B cell (primary cell): Measurements from ENCODE around the gene PDZD4. TPM values are rescaled to one million over a fixed set of nuclear protein-coding genes. Genes with fewer than 3 reads are reported as not detected.

Experiments used
- ATAC-seq: fragments of 200-7000 bp; cut with Tn5 transposase; one replicate; pipeline ENCODE4 v1.10.0; 2021; ENCODE audit warnings: low read depth, mild to moderate bottlenecking, moderate number of reproducible peaks, moderate library complexity
- CTCF ChIA-PET: fragments of 350-600 bp; sonication (Branson Sonifier 250); formaldehyde crosslinking; loops from one replicate; lab custom pipeline; 2021; ENCODE audit warnings: antibody characterized with exemption, inconsistent platforms; lab: Charles Lee
- POLR2A ChIA-PET: fragments of 350-600 bp; sonication (Branson Sonifier 250); formaldehyde crosslinking; loops from one replicate; lab custom pipeline; 2021; ENCODE audit warnings: antibody characterized with exemption; lab: Charles Lee
- DNase-seq: peaks from one replicate; pipeline ENCODE4 v3.0.0; 2013
- H2AFZ ChIP-seq: 2 replicates; pipeline ENCODE4 v1.6.1; 2012; ENCODE audit warnings: mild to moderate bottlenecking, low read depth, low read length; ENCODE audit not compliant: insufficient read depth, poor library complexity, severe bottlenecking
- H3K27ac ChIP-seq, 2 donors: 1 replicate in 1 of 2; 2 replicates in 1 of 2; pipeline ENCODE4 v1.5.1; 2012 to 2013; ENCODE audit warnings: low read length in 2 of 2, mild to moderate bottlenecking in 2 of 2, moderate library complexity in 1 of 2
- H3K27me3 ChIP-seq, 4 experiments: fragments of 200-600 bp in 1 of 4; sonication (generic) in 1 of 4; replicated peaks in 1 of 4; 1 replicate in 2 of 4; 2 replicates in 2 of 4; pipeline versions ENCODE4 v1.6.1 to v1.7.0; 2013 to 2016; ENCODE audit warnings: low read length in 3 of 4, mild to moderate bottlenecking in 2 of 4, mixed read lengths in 1 of 4, moderate library complexity in 1 of 4; ENCODE audit not compliant: insufficient read depth in 4 of 4, control insufficient read depth in 3 of 4; ENCODE audit errors: control extremely low read depth in 1 of 4
- H3K36me3 ChIP-seq, 2 experiments: replicated peaks in 1 of 2; 1 replicate in 1 of 2; 2 replicates in 1 of 2; pipeline versions ENCODE4 v1.6.1 to v1.7.1; 2013; ENCODE audit warnings: low read length in 1 of 2; ENCODE audit not compliant: insufficient read depth in 2 of 2, control insufficient read depth in 1 of 2; ENCODE audit errors: control extremely low read depth in 1 of 2, extremely low read depth in 1 of 2
- H3K4me1 ChIP-seq, 2 donors: fragments of 200-600 bp in 1 of 2; sonication (generic) in 1 of 2; 1 replicate in 1 of 2; 2 replicates in 1 of 2; pipeline versions ENCODE4 v1.5.1 to v1.6.1; 2013 to 2017; ENCODE audit warnings: low read length in 2 of 2; ENCODE audit not compliant: control insufficient read depth in 2 of 2, insufficient read depth in 2 of 2
- H3K4me2 ChIP-seq: replicated peaks from 2 replicates; pipeline ENCODE3; 2012; ENCODE audit warnings: mild to moderate bottlenecking, low read depth, low read length; ENCODE audit not compliant: poor library complexity, severe bottlenecking
- H3K4me3 ChIP-seq, 5 experiments: fragments of 200-600 bp in 1 of 5; sonication (generic) in 1 of 5; 1 replicate in 3 of 5; 2 replicates in 2 of 5; pipeline versions ENCODE4 v1.5.1 to v1.7.0; 2011 to 2016; ENCODE audit warnings: low read length in 4 of 5, mild to moderate bottlenecking in 4 of 5, low read depth in 2 of 5, control low read depth in 1 of 5, moderate library complexity in 1 of 5; ENCODE audit not compliant: insufficient read depth in 1 of 5; ENCODE audit errors: control extremely low read depth in 1 of 5, extremely low read depth in 1 of 5
- H3K79me2 ChIP-seq: fragments of 200-600 bp; sonication (generic); one replicate; pipeline ENCODE4 v1.6.0; 2016; ENCODE audit warnings: low read length; ENCODE audit not compliant: control insufficient read depth, insufficient read depth
- H3K9ac ChIP-seq: fragments of 200-600 bp; sonication (generic); 2 replicates; pipeline ENCODE4 v1.6.1; 2017; ENCODE audit warnings: mild to moderate bottlenecking, low read length, moderate library complexity
- H3K9me3 ChIP-seq, 3 donors: one replicate each; pipeline versions ENCODE4 v1.6.1 to v1.7.1; 2013; ENCODE audit warnings: low read length in 2 of 3; ENCODE audit not compliant: control insufficient read depth in 2 of 3, insufficient read depth in 1 of 3; ENCODE audit errors: control extremely low read depth in 1 of 3
- H4K20me1 ChIP-seq: 2 replicates; pipeline ENCODE4 v1.6.0; 2012; ENCODE audit warnings: mild to moderate bottlenecking, low read length; ENCODE audit not compliant: insufficient read depth, control insufficient read depth, poor library complexity, severe bottlenecking
- H3K27ac Mint-ChIP-seq: one replicate; pipeline ENCODE4 v1.8.0; 2021; ENCODE audit warnings: mixed read lengths
- H3K27me3 Mint-ChIP-seq: one replicate; pipeline ENCODE4 v1.8.0; 2021; ENCODE audit warnings: mixed read lengths
- H3K4me1 Mint-ChIP-seq: one replicate; pipeline ENCODE4 v1.8.0; 2021; ENCODE audit warnings: mixed read lengths
- H3K4me3 Mint-ChIP-seq: one replicate; pipeline ENCODE4 v1.8.0; 2021; ENCODE audit warnings: mixed read lengths
- H3K9me3 Mint-ChIP-seq: one replicate; pipeline ENCODE4 v1.8.0; 2022; ENCODE audit warnings: mixed read lengths; ENCODE audit not compliant: insufficient read depth
- EZH2 ChIP-seq: IDR thresholded peaks from 2 replicates; pipeline ENCODE4 v1.6.1; 2012; ENCODE audit warnings: borderline replicate concordance, low read depth, mild to moderate bottlenecking, moderate library complexity, low read length; ENCODE audit not compliant: insufficient read depth, poor library complexity, severe bottlenecking
- WGBS: methylation state at CpG from one replicate; pipeline ENCODE4 v1.1.5; 2013; ENCODE audit warnings: missing lambda C conversion rate; ENCODE audit not compliant: insufficient coverage; 5-methylcytosine and 5-hydroxymethylcytosine counted together
- intact Hi-C: fragments of 100-400 bp; cut with micrococcal nuclease; formaldehyde crosslinking; loops from one replicate; pipeline ENCODE4 v1.10.0; 2022
- polyA plus RNA-seq: library from polyadenylated mRNA; depleted of rRNA; stranded (reverse); fragments of >200 nt; gene quantifications from 2 replicates; pipeline ENCODE4 v1.2.3, GENCODE V29; 2012
- total RNA-seq, 2 donors: library from RNA; stranded (reverse); fragments of 120-200 nt in 1 of 2; gene quantifications; 1 replicate in 1 of 2; 2 replicates in 1 of 2; pipeline versions ENCODE4 v1.2.3 to v1.2.4, GENCODE V29; 2013 to 2022
- TF ChIP-seq, protein P1 (sequence below): fragments of 200-600 bp; IDR thresholded peaks from one replicate; pipeline ENCODE4 v1.8.0; 2022; ENCODE audit warnings: antibody characterized with exemption, mild to moderate bottlenecking

The PDZD4 gene
- total and polyA plus RNA-seq, 2 donors (not counting 1 experiment from before 2014, with no cell fraction given): 0.36 TPM; not detected in 1

DNA sequence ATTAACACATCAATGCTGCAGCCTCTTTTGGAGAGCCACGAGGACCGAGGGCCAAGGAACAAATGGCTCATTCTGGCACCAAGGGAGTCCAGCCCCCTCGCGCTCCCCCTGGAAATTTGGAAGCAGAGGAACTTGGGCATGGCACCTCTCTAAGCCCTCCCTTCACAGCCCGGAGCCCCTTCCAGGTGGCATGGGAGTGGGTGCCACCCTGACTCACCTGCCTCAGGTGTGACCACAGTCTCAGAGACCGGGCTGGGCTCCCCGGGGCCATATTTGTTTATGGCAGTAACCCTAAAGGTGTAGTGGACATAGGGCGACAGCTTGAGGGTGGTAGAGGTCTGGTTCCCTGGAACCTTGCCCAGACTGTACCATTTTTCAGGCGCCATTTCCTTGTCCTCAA, 36.8 kb upstream of the PDZD4 start:
- Histone ChIP-seq H3K4me3 (no peak overlapping the region), H3K9ac (no peak overlapping the region), H3K4me1 (no peaks in the 10 kb centered on the region), H3K79me2 (no peaks in the 10 kb centered on the region), H2AFZ (no peak overlapping the region), H3K36me3 (no peaks in the 10 kb centered on the region), H3K27me3 (no peaks in the 10 kb centered on the region), H3K4me2 (no peak overlapping the region), H3K27ac (no peak overlapping the region), H4K20me1 (no peaks in the 10 kb centered on the region), H3K9me3 (no peaks in the 10 kb centered on the region)
- ChIA-PET CTCF (no interaction called here), POLR2A (no interaction called here)
- Mint-ChIP-seq H3K4me3 (no peak overlapping the region), H3K27me3 (no peaks in the 10 kb centered on the region), H3K9me3 (no peaks in the 10 kb centered on the region), H3K4me1 (no peaks in the 10 kb centered on the region), H3K27ac (no peak overlapping the region)
- intact Hi-C loops: no loop called here
- no peak for ATAC-seq
- WGBS: 88% methylated on average over 3 of the region's 9 CpGs
- DNase-seq: no peak
- TF ChIP-seq, protein P1, sequence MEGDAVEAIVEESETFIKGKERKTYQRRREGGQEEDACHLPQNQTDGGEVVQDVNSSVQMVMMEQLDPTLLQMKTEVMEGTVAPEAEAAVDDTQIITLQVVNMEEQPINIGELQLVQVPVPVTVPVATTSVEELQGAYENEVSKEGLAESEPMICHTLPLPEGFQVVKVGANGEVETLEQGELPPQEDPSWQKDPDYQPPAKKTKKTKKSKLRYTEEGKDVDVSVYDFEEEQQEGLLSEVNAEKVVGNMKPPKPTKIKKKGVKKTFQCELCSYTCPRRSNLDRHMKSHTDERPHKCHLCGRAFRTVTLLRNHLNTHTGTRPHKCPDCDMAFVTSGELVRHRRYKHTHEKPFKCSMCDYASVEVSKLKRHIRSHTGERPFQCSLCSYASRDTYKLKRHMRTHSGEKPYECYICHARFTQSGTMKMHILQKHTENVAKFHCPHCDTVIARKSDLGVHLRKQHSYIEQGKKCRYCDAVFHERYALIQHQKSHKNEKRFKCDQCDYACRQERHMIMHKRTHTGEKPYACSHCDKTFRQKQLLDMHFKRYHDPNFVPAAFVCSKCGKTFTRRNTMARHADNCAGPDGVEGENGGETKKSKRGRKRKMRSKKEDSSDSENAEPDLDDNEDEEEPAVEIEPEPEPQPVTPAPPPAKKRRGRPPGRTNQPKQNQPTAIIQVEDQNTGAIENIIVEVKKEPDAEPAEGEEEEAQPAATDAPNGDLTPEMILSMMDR: no peak
- no peak for TF ChIP-seq EZH2

DNA sequence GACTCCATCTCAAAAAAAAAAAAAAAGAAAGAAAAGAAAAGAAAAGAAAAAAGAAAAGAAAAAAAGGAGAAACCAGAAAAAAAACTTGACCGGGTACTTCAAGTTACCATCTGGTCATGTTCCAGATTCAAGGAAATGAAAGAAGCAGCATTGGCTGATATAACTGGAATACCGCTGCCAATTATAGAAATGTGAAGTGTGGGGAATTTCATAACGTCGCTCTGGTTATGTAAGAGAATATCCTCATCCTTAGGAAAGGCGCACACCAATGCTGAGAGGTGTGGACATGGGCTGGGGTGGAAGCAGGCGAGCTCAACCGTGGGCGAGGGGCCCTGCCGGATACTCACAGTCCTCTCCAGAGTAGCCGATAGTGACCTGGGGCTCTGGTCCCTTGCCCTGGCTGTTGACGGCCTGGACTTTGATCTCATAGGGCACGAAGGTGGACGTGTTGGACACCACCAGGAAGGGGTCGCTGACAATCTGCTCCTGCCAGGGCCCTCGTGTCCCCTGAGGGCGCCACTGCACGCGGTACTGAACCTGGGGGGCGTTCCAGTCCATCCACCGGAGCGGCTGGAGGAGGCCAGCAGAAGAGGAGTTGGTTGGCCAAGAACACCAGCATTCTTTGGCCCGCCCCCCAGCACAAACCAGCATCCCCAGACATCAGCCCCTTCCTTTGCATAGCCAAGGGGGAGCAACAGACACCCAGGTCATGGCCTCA, 36.1 kb upstream of the PDZD4 start:
- no peak overlapping the region for H3K4me3 ChIP-seq
- H3K27me3 ChIP-seq: no peaks in the 10 kb centered on the region
- Mint-ChIP-seq H3K4me3 (no peak overlapping the region), H3K4me1 (no peaks in the 10 kb centered on the region), H3K9me3 (no peaks in the 10 kb centered on the region), H3K27ac (no peak overlapping the region), H3K27me3 (no peaks in the 10 kb centered on the region)
- no peaks in the 10 kb centered on the region for H4K20me1 ChIP-seq
- no peak for ATAC-seq
- no peaks in the 10 kb centered on the region for H3K4me1 ChIP-seq
- TF ChIP-seq, protein P1: no peak
- TF ChIP-seq EZH2: no peak
- H3K4me2 ChIP-seq: no peak overlapping the region
- H3K36me3 ChIP-seq: no peaks in the 10 kb centered on the region
- no peak overlapping the region for H3K27ac ChIP-seq
- no peaks in the 10 kb centered on the region for H3K9me3 ChIP-seq
- no peak overlapping the region for H3K9ac ChIP-seq
- CTCF ChIA-PET: no interaction called here
- no peak overlapping the region for H2AFZ ChIP-seq
- intact Hi-C loops: no loop called here
- POLR2A ChIA-PET: interaction anchor here (0.7 kb wide), 1 partner anchor 662 kb away, joined by 4 read pairs; no protein-coding TSS in a partner anchor
- no peaks in the 10 kb centered on the region for H3K79me2 ChIP-seq
- DNase-seq: no peak
- WGBS: 85% methylated on average over 13 of the region's 22 CpGs
